ENCODE measurements around the gene ZFP57. TPM values are rescaled to one million over a fixed set of nuclear protein-coding genes. Genes with fewer than 3 reads are reported as not detected.
A peak's percentile ranks its signal among the peaks of the same experiment; 100 is the strongest.

The ZFP57 gene
- total RNA-seq, 6 experiments from 2014 or later, result not detected

- no peaks in the 10 kb centered on the region for H3K9me3 Mint-ChIP-seq
- no peak for TF ChIP-seq CTCF (IDR thresholded peaks at IDR 0.05)
- H3K4me1 Mint-ChIP-seq (ENCODE audit: low read depth), result no peaks in the 10 kb centered on the region
- H3K4me3 Mint-ChIP-seq, result peak overlapping the region; percentile 28; the same call in 1 of the 2 replicates
- no peak for DNase-seq
- peaks cover 19% of the 10 kb centered on the region for H3K27me3 Mint-ChIP-seq (ENCODE audit: insufficient read depth)
- H3K27ac Mint-ChIP-seq, result no peak overlapping the region
- H3K36me3 Mint-ChIP-seq (ENCODE audit: low read depth), result no peaks in the 10 kb centered on the region
Measured at GRCh38 chr6:29723666-29724588, 43.0 kb upstream of the ZFP57 start.

GRCh38 chr6:29723262-29723665 lies 42.3 kb upstream of the ZFP57 start, which contains the start of gene HLA-F:
Gene HLA-F, plus strand, starts transcription at chr6:29723434. Its CDS starts 30 bp downstream, at chr6:29723464.
- Mint-ChIP-seq H3K4me3 (peak within 1 kb of the TSS; percentile 72), H3K27ac (no peak within 1 kb of the TSS), H3K9me3 (no peaks in the 10 kb centered on the region), H3K36me3 (ENCODE audit: low read depth) (no peaks in the 10 kb centered on the region), H3K4me1 (ENCODE audit: low read depth) (no peaks in the 10 kb centered on the region), H3K27me3 (ENCODE audit: insufficient read depth) (peaks cover 19% of the 10 kb centered on the region)
- peak; percentile 61 for DNase-seq
- TF ChIP-seq CTCF (IDR thresholded peaks at IDR 0.05), result no peak; the same call in 1 of the 2 replicates

GRCh38 chr6:29720863-29721262 lies 39.9 kb upstream of the ZFP57 start:
- Mint-ChIP-seq H3K9me3 (no peaks in the 10 kb centered on the region), H3K4me1 (ENCODE audit: low read depth) (no peaks in the 10 kb centered on the region), H3K27ac (no peak overlapping the region), H3K27me3 (ENCODE audit: insufficient read depth) (peaks cover 24% of the 10 kb centered on the region), H3K4me3 (no peak overlapping the region), H3K36me3 (ENCODE audit: low read depth) (no peaks in the 10 kb centered on the region)
- no peak for DNase-seq
- no peak for TF ChIP-seq CTCF (IDR thresholded peaks at IDR 0.05)

- no peaks in the 10 kb centered on the region for H3K9me3 Mint-ChIP-seq
- H3K4me3 Mint-ChIP-seq, result no peak overlapping the region
- TF ChIP-seq CTCF (IDR thresholded peaks at IDR 0.05), result no peak
- H3K4me1 Mint-ChIP-seq (ENCODE audit: low read depth), result no peaks in the 10 kb centered on the region
- H3K27me3 Mint-ChIP-seq (ENCODE audit: insufficient read depth), result peaks cover 33% of the 10 kb centered on the region
- no peak for DNase-seq
- no peaks in the 10 kb centered on the region for H3K36me3 Mint-ChIP-seq (ENCODE audit: low read depth)
- H3K27ac Mint-ChIP-seq, result no peak overlapping the region
Measured at GRCh38 chr6:29710281-29710941, 29.5 kb upstream of the ZFP57 start.

GRCh38 chr6:29709188-29709587 lies 28.2 kb upstream of the ZFP57 start:
- TF ChIP-seq CTCF (IDR thresholded peaks at IDR 0.05), result no peak
- H3K36me3 Mint-ChIP-seq (ENCODE audit: low read depth), result no peaks in the 10 kb centered on the region
- H3K27ac Mint-ChIP-seq, result no peak overlapping the region
- H3K27me3 Mint-ChIP-seq (ENCODE audit: insufficient read depth), result peaks cover 27% of the 10 kb centered on the region
- DNase-seq, result no peak
- H3K4me3 Mint-ChIP-seq, result no peak overlapping the region; the same call in 1 of the 2 replicates
- H3K9me3 Mint-ChIP-seq, result no peaks in the 10 kb centered on the region
- no peaks in the 10 kb centered on the region for H3K4me1 Mint-ChIP-seq (ENCODE audit: low read depth)

Data from HFFc6 (cell line).